Lower leg skin (tissue), 3 donors: ENCODE data around the gene TLK1.

Source experiments
- CTCF ChIP-seq, 3 donors: fragments of 450-650 bp; IDR thresholded peaks; one replicate each; pipeline ENCODE4 v1.5.1; 2016; ENCODE audit warnings: antibody characterized with exemption in 3 of 3, mild to moderate bottlenecking in 3 of 3, moderate library complexity in 2 of 3
- POLR2A ChIP-seq, 2 donors: fragments of 450-650 bp; IDR thresholded peaks; one replicate each; pipeline ENCODE4 v1.6.1; 2016 to 2017; ENCODE audit warnings: antibody characterized with exemption in 2 of 2, mild to moderate bottlenecking in 1 of 2, moderate library complexity in 1 of 2

GRCh38 chr2:171056307-171056706, 104.4 kb downstream of the TLK1 start:
- TF ChIP-seq CTCF (IDR thresholded peaks at IDR 0.05): no peak
- no peak for TF ChIP-seq POLR2A (IDR thresholded peaks at IDR 0.05)
